GM12878 (cell line): ENCODE results near the gene MYO1H. TPM values are rescaled to one million over a fixed set of nuclear protein-coding genes. Genes with fewer than 3 reads are reported as not detected.

ENCODE experiments used
- ATAC-seq: fragments of 200-7000 bp; cut with Tn5 transposase; 3 replicates; pipeline ENCODE4 v1.9.1; 2020; ENCODE audit warnings: mild to moderate bottlenecking, moderate library complexity
- BruUV-seq: library from RNA; stranded (reverse); fragments of 400-500 nt; replicated peaks from 2 replicates; lab custom pipeline; 2021; lab: Mats Ljungman, UMichigan
- CTCF ChIA-PET: fragments of 300-600 bp; sonication (Branson Sonifier 250); formaldehyde crosslinking; extraction: SDS; loops from one replicate; lab custom pipeline; 2021; ENCODE audit warnings: inconsistent platforms; lab: Yijun Ruan, JAX
- POLR2A ChIA-PET: fragments of 350-600 bp; formaldehyde crosslinking; extraction: SDS; loops from one replicate; lab custom pipeline; 2021; ENCODE audit warnings: inconsistent platforms; lab: Charles Lee
- RAD21 ChIA-PET: fragments of 300-600 bp; sonication (Branson Sonifier 250); formaldehyde crosslinking; loops from one replicate; lab custom pipeline; 2023; ENCODE audit warnings: antibody characterized with exemption; ENCODE audit not compliant: unreplicated experiment; lab: Charles Lee
- SMC1A ChIA-PET: fragments of 300-600 bp; sonication (Branson Sonifier 250); formaldehyde crosslinking; loops from one replicate; lab custom pipeline; 2023; ENCODE audit not compliant: unreplicated experiment, uncharacterized antibody; lab: Charles Lee
- DNase-seq: peaks from one replicate; pipeline ENCODE4 v3.0.0-alpha.2; 2011; ENCODE audit warnings: low read depth, low spot score
- FAIRE-seq: peaks from 3 replicates; lab custom pipeline; 2011; peaks lifted over from hg19 to GRCh38; lab: Jason Lieb, UNC
- H2AFZ ChIP-seq: 2 replicates; pipeline ENCODE4 v1.6.0; 2011; ENCODE audit warnings: low read depth, low read length, control low read depth; ENCODE audit not compliant: control insufficient read depth
- H3K27ac ChIP-seq: 2 replicates; pipeline ENCODE4 v1.5.1; 2011; ENCODE audit warnings: control low read depth; ENCODE audit not compliant: control insufficient read depth, insufficient read depth
- H3K27me3 ChIP-seq, 2 experiments: replicated peaks in 1 of 2; 2 replicates each; pipeline versions ENCODE4 v1.6.0 to v1.6.1; 2011; ENCODE audit warnings: low read length in 1 of 2; ENCODE audit not compliant: control insufficient read depth in 2 of 2, insufficient read depth in 2 of 2
- H3K36me3 ChIP-seq, 2 experiments: 2 replicates each; pipeline ENCODE4 v1.5.1; 2011; ENCODE audit warnings: low read length in 1 of 2; ENCODE audit not compliant: control insufficient read depth in 2 of 2, insufficient read depth in 2 of 2
- H3K4me1 ChIP-seq: 2 replicates; pipeline ENCODE4 v1.6.1; 2011; ENCODE audit warnings: mild to moderate bottlenecking, low read length, moderate library complexity, mixed read lengths; ENCODE audit not compliant: control insufficient read depth, insufficient read depth
- H3K4me2 ChIP-seq: 2 replicates; pipeline ENCODE4 v1.6.0; 2011; ENCODE audit warnings: control low read depth; ENCODE audit not compliant: control insufficient read depth, insufficient read depth
- H3K4me3 ChIP-seq: fragments of 200-600 bp; sonication (generic); 2 replicates; pipeline ENCODE4 v1.5.1; 2016
- H3K79me2 ChIP-seq: 2 replicates; pipeline ENCODE4 v1.6.0; 2011; ENCODE audit warnings: low read length; ENCODE audit not compliant: control insufficient read depth, insufficient read depth
- H3K9ac ChIP-seq: 2 replicates; pipeline ENCODE4 v1.8.0; 2011; ENCODE audit warnings: low read length, control low read depth, mixed read lengths; ENCODE audit not compliant: control insufficient read depth, insufficient read depth
- H3K9me3 ChIP-seq: replicated peaks from 3 replicates; pipeline ENCODE4 v1.5.1; 2011; ENCODE audit warnings: mild to moderate bottlenecking, low read length; ENCODE audit not compliant: control insufficient read depth, insufficient read depth
- H4K20me1 ChIP-seq: 2 replicates; pipeline ENCODE4 v1.6.0; 2011; ENCODE audit not compliant: control insufficient read depth, insufficient read depth
- BCL11A ChIP-seq: IDR thresholded peaks from 2 replicates; pipeline ENCODE4 v1.6.1; 2011; ENCODE audit warnings: low read depth, low read length
- CHD1 ChIP-seq: IDR thresholded peaks from 2 replicates; pipeline ENCODE4 v1.6.1; 2012; ENCODE audit warnings: low read depth, low read length, improper control_type of control experiment
- HCFC1 ChIP-seq: fragments of 150-350 bp; IDR thresholded peaks from 2 replicates; pipeline ENCODE4 v1.6.1; 2014; ENCODE audit warnings: low read length
- KAT2A ChIP-seq: conservative IDR thresholded peaks from 2 replicates; pipeline ENCODE4 v1.6.1; 2011; ENCODE audit warnings: low read depth, low read length; ENCODE audit not compliant: control insufficient read depth
- MTA2 ChIP-seq: fragments of 450-650 bp; IDR thresholded peaks from 2 replicates; pipeline ENCODE4 v1.6.1; 2016; ENCODE audit warnings: low read depth, mild to moderate bottlenecking, moderate library complexity
- PML ChIP-seq: IDR thresholded peaks from 2 replicates; pipeline ENCODE4 v1.6.1; 2012; ENCODE audit warnings: low read length, inconsistent platforms
- RAD21 ChIP-seq: IDR thresholded peaks from 2 replicates; pipeline ENCODE4 v1.6.1; 2011; ENCODE audit warnings: mild to moderate bottlenecking, low read depth, low read length, moderate library complexity; ENCODE audit not compliant: insufficient read depth
- RB1 ChIP-seq: fragments of 450-650 bp; formaldehyde crosslinking; IDR thresholded peaks from 2 replicates; pipeline ENCODE4 v1.6.1; 2017; ENCODE audit warnings: mild to moderate bottlenecking, borderline replicate concordance
- RELA ChIP-seq: fragments of 450-650 bp; IDR thresholded peaks from 2 replicates; pipeline ENCODE4 v1.8.0; 2014; ENCODE audit warnings: borderline replicate concordance; ENCODE audit not compliant: partially characterized antibody
- RELB ChIP-seq: fragments of 450-650 bp; IDR thresholded peaks from 2 replicates; pipeline ENCODE4 v1.6.1; 2017; ENCODE audit warnings: low read depth, mild to moderate bottlenecking, moderate library complexity
- SMAD5 ChIP-seq: IDR thresholded peaks from 2 replicates; pipeline ENCODE4 v1.6.1; 2016; ENCODE audit warnings: antibody characterized with exemption, low read depth
- SUPT20H ChIP-seq: IDR thresholded peaks from 2 replicates; pipeline ENCODE4 v1.6.1; 2011; ENCODE audit warnings: low read depth, mild to moderate bottlenecking, low read length, moderate library complexity, borderline replicate concordance; ENCODE audit not compliant: control insufficient read depth
- TAF1 ChIP-seq: IDR thresholded peaks from 2 replicates; pipeline ENCODE4 v1.6.1; 2011; ENCODE audit warnings: mild to moderate bottlenecking, low read depth, low read length, borderline replicate concordance
- TCF12 ChIP-seq: IDR thresholded peaks from 2 replicates; pipeline ENCODE4 v1.6.1; 2011; ENCODE audit warnings: low read depth, mild to moderate bottlenecking, low read length
- TCF3 ChIP-seq: IDR thresholded peaks from 2 replicates; pipeline ENCODE4 v1.6.1; 2012; ENCODE audit warnings: low read depth, mild to moderate bottlenecking, low read length, borderline replicate concordance; ENCODE audit not compliant: insufficient read depth
- ZBTB4 ChIP-seq: fragments of 450-650 bp; formaldehyde crosslinking; IDR thresholded peaks from 2 replicates; pipeline ENCODE4 v1.4.0; 2022; ENCODE audit warnings: mild to moderate bottlenecking, moderate library complexity
- ZBTB40 ChIP-seq: fragments of 450-650 bp; IDR thresholded peaks from 2 replicates; pipeline ENCODE4 v1.6.1; 2016; ENCODE audit warnings: mild to moderate bottlenecking, moderate library complexity, borderline replicate concordance
- ZNF622 ChIP-seq: fragments of 450-650 bp; IDR thresholded peaks from 2 replicates; pipeline ENCODE4 v1.6.1; 2017; ENCODE audit warnings: mild to moderate bottlenecking, inconsistent platforms
- WGBS: methylation state at CpG from one replicate; pipeline ENCODE4 v1.1.6; 2016; ENCODE audit warnings: low lambda C conversion rate; ENCODE audit not compliant: insufficient replicate concordance, insufficient coverage; ENCODE audit errors: missing lambda C conversion rate; 5-methylcytosine and 5-hydroxymethylcytosine counted together
- in situ Hi-C: fragments of 300-500 bp; cut with MboI; formaldehyde crosslinking; loops from 9 replicates; pipeline ENCODE4 v1.14.3; 2018; ENCODE audit warnings: mixed read lengths
- intact Hi-C: fragments of 100-400 bp; cut with micrococcal nuclease; formaldehyde crosslinking; loops from one replicate; pipeline ENCODE4 v1.14.2; 2022; ENCODE audit not compliant: unreplicated experiment
- polyA plus RNA-seq, 11 experiments: library from polyadenylated mRNA; depleted of rRNA in 4 of 11; unstranded in 6 of 11; stranded (reverse) in 5 of 11; fragments of >200 nt; fragmentation: Nextera tagmentation in 4 of 11; fragmentation: Illumina TruSeq in 1 of 11; extraction: Ambion mirVana in 4 of 11; extraction: Trizol in 1 of 11; gene quantifications; 1 replicate in 1 of 11; 2 replicates in 10 of 11; pipeline versions ENCODE4 v1.2.1 to v1.2.3, GENCODE V29; 2011 to 2016; ENCODE audit warnings: inconsistent platforms in 2 of 11, missing spikeins in 2 of 11, low read depth in 1 of 11
- total RNA-seq, 4 experiments: library from RNA; depleted of rRNA in 3 of 4; stranded (reverse); fragments of >200 nt in 3 of 4; fragmentation: Illumina TruSeq in 1 of 4; extraction: Trizol in 1 of 4; gene quantifications; 2 replicates each; pipeline versions ENCODE4 v1.2.1 to v1.2.3, GENCODE V29; 2013 to 2021

The MYO1H gene
- total and polyA plus RNA-seq, 10 of the 15 experiments (the other 5 are each of a cell fraction or from before 2014, with no cell fraction given), result 0.05 TPM; not detected in 9

GRCh38 chr12:109352184-109352583 lies 4.5 kb downstream of the MYO1H start:
- BruUV-seq, result no TSS peak
- DNase-seq, result no peak
- no peak for TF ChIP-seq RAD21
- no peak for TF ChIP-seq TAF1
- no peak for TF ChIP-seq ZBTB4 (CRISPR knock-in tag)
- no peak for TF ChIP-seq CHD1
- no peak for TF ChIP-seq TCF3
- no peak for TF ChIP-seq ZNF622
- no peak for TF ChIP-seq HCFC1
- TF ChIP-seq MTA2, result no peak
- TF ChIP-seq SUPT20H, result no peak
- no peak for TF ChIP-seq RB1
- TF ChIP-seq SMAD5, result no peak
- no peak for TF ChIP-seq KAT2A
- TF ChIP-seq PML, result no peak
- no peak for TF ChIP-seq BCL11A
- no peak for TF ChIP-seq ZBTB40
- no peak for TF ChIP-seq RELB
- no peak for TF ChIP-seq RELA
- TF ChIP-seq TCF12, result no peak
- TF ChIP-seq, all 136 proteins: peak for 0
- ATAC-seq (no peak), FAIRE-seq (no peak)
- Histone ChIP-seq H2AFZ (no peak overlapping the region), H3K4me1 (no peaks in the 10 kb centered on the region), H3K9me3 (no peaks in the 10 kb centered on the region; the same call in 2 of the 3 replicates), H3K27me3 (no peaks in the 10 kb centered on the region), H3K4me3 (no peak overlapping the region), H3K36me3 (no peaks in the 10 kb centered on the region), H3K79me2 (no peaks in the 10 kb centered on the region), H4K20me1 (no peaks in the 10 kb centered on the region), H3K27ac (no peak overlapping the region), H3K9ac (no peak overlapping the region), H3K4me2 (no peak overlapping the region)
- ChIA-PET SMC1A (no interaction called here), RAD21 (no interaction called here), POLR2A (no interaction called here), CTCF (interaction anchor here (1.5 kb wide), 1 partner anchor 8 kb away, joined by 3 read pairs; no protein-coding TSS in a partner anchor)
- in situ Hi-C loops (no loop called here), intact Hi-C loops (no loop called here)
- WGBS, result 32% methylated on average over 6 of the region's 6 CpGs
